Smooth muscle cell (in vitro differentiated cells): ENCODE measurements around the gene ALDH1L1. TPM values are rescaled to one million over a fixed set of nuclear protein-coding genes. Genes with fewer than 3 reads are reported as not detected.

ENCODE experiments used
- DNase-seq: peaks from one replicate; lab custom pipeline; 2025; ENCODE audit not compliant: unreplicated experiment; lab: John Stamatoyannopoulos, UW
- H2AFZ ChIP-seq: fragments of 200-600 bp; sonication (generic); 2 replicates; pipeline ENCODE4 v1.6.0; 2016; ENCODE audit warnings: antibody characterized with exemption, low read depth, mild to moderate bottlenecking
- H3F3A ChIP-seq: fragments of 200-600 bp; sonication (generic); 2 replicates; pipeline ENCODE4 v1.6.0; 2017; ENCODE audit warnings: antibody characterized with exemption, low read depth
- H3K27ac ChIP-seq: fragments of 200-600 bp; sonication (generic); 2 replicates; pipeline ENCODE4 v1.5.1; 2016; ENCODE audit warnings: low read depth, mild to moderate bottlenecking
- H3K27me3 ChIP-seq: fragments of 200-600 bp; sonication (generic); 2 replicates; pipeline ENCODE4 v1.6.1; 2016; ENCODE audit warnings: low read depth, mild to moderate bottlenecking
- H3K36me3 ChIP-seq: fragments of 200-600 bp; sonication (generic); 2 replicates; pipeline ENCODE4 v1.5.1; 2016; ENCODE audit warnings: low read depth
- H3K4me1 ChIP-seq: fragments of 200-600 bp; sonication (generic); 2 replicates; pipeline ENCODE4 v1.5.1; 2016; ENCODE audit warnings: low read depth
- H3K4me2 ChIP-seq: fragments of 200-600 bp; sonication (generic); 2 replicates; pipeline ENCODE4 v1.6.0; 2016; ENCODE audit warnings: mild to moderate bottlenecking
- H3K4me3 ChIP-seq: fragments of 200-600 bp; sonication (generic); 2 replicates; pipeline ENCODE4 v1.5.1; 2016; ENCODE audit warnings: mild to moderate bottlenecking
- H3K79me2 ChIP-seq: fragments of 200-600 bp; sonication (generic); 2 replicates; pipeline ENCODE4 v1.6.0; 2016; ENCODE audit warnings: low read depth, mild to moderate bottlenecking
- H3K9ac ChIP-seq: fragments of 200-600 bp; sonication (generic); 2 replicates; pipeline ENCODE4 v1.6.0; 2016; ENCODE audit warnings: low read depth
- H3K9me3 ChIP-seq: fragments of 200-600 bp; sonication (generic); replicated peaks from 2 replicates; pipeline ENCODE4 v1.5.1; 2016; ENCODE audit warnings: low read depth
- H4K20me1 ChIP-seq: fragments of 200-600 bp; sonication (generic); 2 replicates; pipeline ENCODE4 v1.6.0; 2016; ENCODE audit warnings: low read depth
- WGBS: methylation state at CpG from one replicate; pipeline ENCODE4 v1.1.7; 2016; ENCODE audit warnings: low lambda C conversion rate; 5-methylcytosine and 5-hydroxymethylcytosine counted together
- polyA plus RNA-seq: library from polyadenylated mRNA; unstranded; fragments of >200 nt; fragmentation: Nextera tagmentation; extraction: Ambion mirVana; gene quantifications from 2 replicates; pipeline ENCODE4 v1.2.1, GENCODE V29; 2016
- total RNA-seq: library from RNA; depleted of rRNA; stranded (reverse); fragments of >200 nt; gene quantifications from 2 replicates; pipeline ENCODE4 v1.2.3, GENCODE V29; 2014
- TF ChIP-seq, protein P1 (sequence below): fragments of 200-600 bp; sonication (generic); IDR thresholded peaks from 2 replicates; pipeline ENCODE4 v1.5.1; 2017; ENCODE audit warnings: borderline replicate concordance, mild to moderate bottlenecking, antibody characterized with exemption; ENCODE audit not compliant: insufficient read depth, poor library complexity, severe bottlenecking

ALDH1L1 gene
- total and polyA plus RNA-seq, 2 experiments from 2014 or later: 0.48 TPM; not detected in 1

- 92% methylated on average over 8 of the region's 8 CpGs for WGBS
- Histone ChIP-seq H4K20me1 (no peaks in the 10 kb centered on the region), H3K27ac (no peak overlapping the region), H2AFZ (no peak overlapping the region), H3F3A (no peaks in the 10 kb centered on the region), H3K36me3 (no peaks in the 10 kb centered on the region), H3K4me3 (no peak overlapping the region), H3K4me2 (no peak overlapping the region), H3K9me3 (no peaks in the 10 kb centered on the region), H3K4me1 (no peaks in the 10 kb centered on the region), H3K27me3 (no peaks in the 10 kb centered on the region), H3K9ac (no peak overlapping the region), H3K79me2 (no peaks in the 10 kb centered on the region)
- no peak for DNase-seq
- TF ChIP-seq, protein P1, sequence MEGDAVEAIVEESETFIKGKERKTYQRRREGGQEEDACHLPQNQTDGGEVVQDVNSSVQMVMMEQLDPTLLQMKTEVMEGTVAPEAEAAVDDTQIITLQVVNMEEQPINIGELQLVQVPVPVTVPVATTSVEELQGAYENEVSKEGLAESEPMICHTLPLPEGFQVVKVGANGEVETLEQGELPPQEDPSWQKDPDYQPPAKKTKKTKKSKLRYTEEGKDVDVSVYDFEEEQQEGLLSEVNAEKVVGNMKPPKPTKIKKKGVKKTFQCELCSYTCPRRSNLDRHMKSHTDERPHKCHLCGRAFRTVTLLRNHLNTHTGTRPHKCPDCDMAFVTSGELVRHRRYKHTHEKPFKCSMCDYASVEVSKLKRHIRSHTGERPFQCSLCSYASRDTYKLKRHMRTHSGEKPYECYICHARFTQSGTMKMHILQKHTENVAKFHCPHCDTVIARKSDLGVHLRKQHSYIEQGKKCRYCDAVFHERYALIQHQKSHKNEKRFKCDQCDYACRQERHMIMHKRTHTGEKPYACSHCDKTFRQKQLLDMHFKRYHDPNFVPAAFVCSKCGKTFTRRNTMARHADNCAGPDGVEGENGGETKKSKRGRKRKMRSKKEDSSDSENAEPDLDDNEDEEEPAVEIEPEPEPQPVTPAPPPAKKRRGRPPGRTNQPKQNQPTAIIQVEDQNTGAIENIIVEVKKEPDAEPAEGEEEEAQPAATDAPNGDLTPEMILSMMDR: no peak
Observed at GRCh38 chr3:126119976-126120375, 60.4 kb downstream of the ALDH1L1 start.

DNA sequence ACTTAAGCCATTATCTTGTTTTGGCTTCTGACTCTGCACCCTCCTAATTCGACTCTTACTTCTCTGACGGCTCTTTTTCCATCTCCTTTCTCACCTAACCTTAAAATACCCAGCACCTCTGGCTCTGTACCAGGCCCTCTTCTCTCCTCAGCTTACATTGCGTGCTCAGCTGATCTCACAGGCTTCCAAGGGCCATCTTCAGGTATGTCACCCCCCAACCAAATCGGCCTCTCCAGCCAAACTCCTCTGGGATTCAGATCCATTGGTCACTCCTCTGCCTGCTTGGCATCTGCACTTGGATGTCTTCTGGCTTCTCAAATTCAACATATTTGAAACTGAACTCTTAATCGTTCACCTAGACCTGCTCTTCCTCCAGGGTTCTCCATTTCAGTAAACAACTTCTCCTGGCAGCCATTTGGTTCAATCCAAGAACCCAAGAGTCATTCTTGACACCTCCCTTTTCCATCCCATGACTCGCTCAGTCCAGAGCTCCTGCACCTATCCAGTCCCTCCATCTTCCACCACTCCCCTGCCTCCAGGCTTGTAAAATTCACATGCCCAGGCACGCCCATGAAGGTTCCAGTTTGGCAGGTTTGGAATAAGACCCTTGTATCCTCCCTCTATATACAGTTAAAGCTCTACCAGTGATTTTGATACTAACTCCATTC lies 61.2 kb downstream of the ALDH1L1 start:
- 91% methylated on average over 7 of the region's 7 CpGs for WGBS
- H3K9ac ChIP-seq: no peak overlapping the region
- no peak overlapping the region for H2AFZ ChIP-seq
- TF ChIP-seq, protein P1: no peak
- no peak for DNase-seq
- H3F3A ChIP-seq: no peaks in the 10 kb centered on the region
- H3K27me3 ChIP-seq: no peaks in the 10 kb centered on the region
- H3K4me2 ChIP-seq: no peak overlapping the region
- H3K79me2 ChIP-seq: no peaks in the 10 kb centered on the region
- H3K9me3 ChIP-seq: no peaks in the 10 kb centered on the region
- H3K4me3 ChIP-seq: no peak overlapping the region
- H3K36me3 ChIP-seq: no peaks in the 10 kb centered on the region
- H3K4me1 ChIP-seq: no peaks in the 10 kb centered on the region
- no peak overlapping the region for H3K27ac ChIP-seq
- H4K20me1 ChIP-seq: no peaks in the 10 kb centered on the region

GRCh38 chr3:126118591-126118990 lies 61.8 kb downstream of the ALDH1L1 start:
- Histone ChIP-seq H3K27me3 (no peaks in the 10 kb centered on the region), H3K4me3 (no peak overlapping the region), H2AFZ (no peak overlapping the region), H3K79me2 (no peaks in the 10 kb centered on the region), H3K4me2 (no peak overlapping the region), H4K20me1 (no peaks in the 10 kb centered on the region), H3K27ac (no peak overlapping the region), H3K9ac (no peak overlapping the region), H3K36me3 (no peaks in the 10 kb centered on the region), H3F3A (no peaks in the 10 kb centered on the region), H3K4me1 (no peaks in the 10 kb centered on the region), H3K9me3 (no peaks in the 10 kb centered on the region)
- DNase-seq: no peak
- 90% methylated on average over 11 of the region's 11 CpGs for WGBS
- TF ChIP-seq, protein P1: no peak

DNA sequence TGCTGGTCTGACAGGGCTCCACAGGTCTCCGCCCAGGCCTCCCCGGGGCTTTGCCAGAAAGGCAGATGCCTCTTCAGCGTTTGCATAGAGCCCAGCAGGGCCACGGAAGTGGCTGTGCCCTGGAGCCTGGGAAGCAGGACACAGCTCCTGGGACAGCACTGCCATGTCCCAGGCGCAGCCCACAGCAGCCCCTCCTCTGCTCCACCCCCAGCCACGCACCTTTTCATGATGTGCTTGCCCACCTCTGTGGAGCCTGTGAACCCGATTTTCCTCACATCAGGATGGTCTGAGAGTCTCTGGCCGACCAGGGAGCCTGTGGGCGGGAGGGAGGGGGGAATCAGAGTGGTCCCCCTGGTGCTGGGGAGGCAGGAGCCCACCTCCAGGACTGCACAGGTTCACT lies 62.6 kb downstream of the ALDH1L1 start:
- no peaks in the 10 kb centered on the region for H3F3A ChIP-seq
- H3K79me2 ChIP-seq: no peaks in the 10 kb centered on the region
- no peak overlapping the region for H3K4me2 ChIP-seq
- no peaks in the 10 kb centered on the region for H4K20me1 ChIP-seq
- H3K4me3 ChIP-seq: no peak overlapping the region
- H3K4me1 ChIP-seq: no peaks in the 10 kb centered on the region
- TF ChIP-seq, protein P1: no peak
- no peaks in the 10 kb centered on the region for H3K9me3 ChIP-seq
- WGBS: 84% methylated on average over 9 of the region's 9 CpGs
- DNase-seq: no peak
- no peaks in the 10 kb centered on the region for H3K36me3 ChIP-seq
- no peak overlapping the region for H3K9ac ChIP-seq
- H3K27me3 ChIP-seq: no peaks in the 10 kb centered on the region
- no peak overlapping the region for H3K27ac ChIP-seq
- no peak overlapping the region for H2AFZ ChIP-seq
